HT-29 (cell line): ENCODE results near the gene ARMCX5. TPM values are rescaled to one million over a fixed set of nuclear protein-coding genes. Genes with fewer than 3 reads are reported as not detected.

Experiments used
- DNase-seq: peaks from one replicate; pipeline ENCODE4 v3.0.0-alpha.2; 2015; ENCODE audit warnings: low spot score
- total RNA-seq: library from RNA; depleted of rRNA; stranded (reverse); fragments of >200 nt; shearing (Covaris generic); gene quantifications from 2 replicates; pipeline ENCODE4 v1.2.3, GENCODE V29; 2014; rRNA removed

The ARMCX5 gene
- 10.5 and 12.1 TPM in 2 replicates for total RNA-seq

GRCh38 chrX:102599084-102599950, at the start of gene ARMCX5:
TSS of gene ARMCX5 (plus strand) at chrX:102599515. CDS start at chrX:102602142, 2,627 bp downstream.
- DNase-seq, result peak; percentile 87

- no peak for DNase-seq
Observed at GRCh38 chrX:102558607-102559006, 40.7 kb upstream of the ARMCX5 start.

- no peak for DNase-seq
Observed at GRCh38 chrX:102560423-102561068, 38.8 kb upstream of the ARMCX5 start.

- DNase-seq, result no peak
Observed at GRCh38 chrX:102580891-102581290, 18.4 kb upstream of the ARMCX5 start.

- DNase-seq, result no peak
Observed at GRCh38 chrX:102593367-102593766, 5.9 kb upstream of the ARMCX5 start.

GRCh38 chrX:102599951-102600579, 750 bp downstream of the ARMCX5 start:
- DNase-seq, result peak; percentile 36

- DNase-seq, result no peak
Observed at GRCh38 chrX:102604327-102604726, 5.0 kb downstream of the ARMCX5 start.

- no peak for DNase-seq
Observed at GRCh38 chrX:102606115-102606514, 6.8 kb downstream of the ARMCX5 start.

GRCh38 chrX:102610905-102611304, 11.6 kb downstream of the ARMCX5 start:
- no peak for DNase-seq

GRCh38 chrX:102624105-102624504, 24.8 kb downstream of the ARMCX5 start:
- DNase-seq, result no peak

- DNase-seq, result no peak
Observed at GRCh38 chrX:102627640-102628039, 28.3 kb downstream of the ARMCX5 start.

GRCh38 chrX:102637561-102637960, 38.2 kb downstream of the ARMCX5 start:
- DNase-seq, result no peak

- DNase-seq, result no peak
Observed at GRCh38 chrX:102650903-102651241, 51.6 kb downstream of the ARMCX5 start.

GRCh38 chrX:102651242-102652011, 52.1 kb downstream of the ARMCX5 start, which contains the start of gene GPRASP1:
TSS of gene GPRASP1 (plus strand) at chrX:102651483. CDS start at chrX:102653914, 2,431 bp downstream.
- no peak for DNase-seq

- DNase-seq, result no peak
Observed at GRCh38 chrX:102652031-102652688, 52.8 kb downstream of the ARMCX5 start.

Other genes starting within 250 kb of the ARMCX5 start
- gene NXF2B, start 159.5 kb upstream of the ARMCX5 start, total RNA-seq, result not detected in 2 replicates
- gene TCP11X2, start 127.7 kb upstream of the ARMCX5 start, total RNA-seq, result not detected in 2 replicates
- not detected in 2 replicates for gene TMSB15A, start 82.8 kb upstream of the ARMCX5 start, total RNA-seq
- 0.13 and 0.23 TPM in 2 replicates for gene GPRASP1, start 52.0 kb downstream of the ARMCX5 start, total RNA-seq
- 0.31 and 0.41 TPM in 2 replicates for gene GPRASP2, start 112.9 kb downstream of the ARMCX5 start, total RNA-seq
- 0.03 and 1.1 TPM in 2 replicates for gene GPRASP3, start 121.2 kb downstream of the ARMCX5 start, total RNA-seq